Sigmoid colon (tissue), 7 donors: ENCODE data around the gene CSH2. TPM values are rescaled to one million over a fixed set of nuclear protein-coding genes. Genes with fewer than 3 reads are reported as not detected.
"Not testable (repeated sequence)": the region's sequence is repeated elsewhere in the genome, so short reads cannot be mapped to it uniquely, and the experiment has no call there.

Experiments used
- DNase-seq: peaks from one replicate; pipeline ENCODE4 v3.0.0-alpha.2; 2019
- H3K27ac ChIP-seq, 4 donors: fragments of 200-600 bp; sonication (generic); one replicate each; pipeline ENCODE4 v1.5.1; 2016 to 2019; ENCODE audit warnings: mild to moderate bottlenecking in 1 of 4
- H3K27me3 ChIP-seq, 3 donors: fragments of 200-600 bp; sonication (generic); one replicate each; pipeline ENCODE4 v1.5.1; 2019; ENCODE audit warnings: mild to moderate bottlenecking in 1 of 3
- H3K36me3 ChIP-seq, 4 donors: fragments of 200-600 bp; sonication (generic); one replicate each; pipeline ENCODE4 v1.5.1; 2016 to 2019
- H3K4me1 ChIP-seq, 4 donors: fragments of 200-600 bp; sonication (generic); one replicate each; pipeline ENCODE4 v1.5.1; 2017 to 2019
- H3K4me3 ChIP-seq, 4 donors: fragments of 200-600 bp; sonication (generic); one replicate each; pipeline ENCODE4 v1.5.1; 2017 to 2019; ENCODE audit warnings: mild to moderate bottlenecking in 2 of 4, moderate library complexity in 1 of 4
- H3K9me3 ChIP-seq, 4 donors: fragments of 200-600 bp in 3 of 4; sonication (generic) in 3 of 4; one replicate each; pipeline versions ENCODE4 v1.5.1 to v1.6.1; 2013 to 2019
- CTCF ChIP-seq, 4 experiments: fragments of 450-650 bp in 3 of 4; fragments of 200-600 bp in 1 of 4; IDR thresholded peaks; one replicate each; pipeline ENCODE4 v1.5.1; 2016 to 2019; ENCODE audit warnings: antibody characterized with exemption in 4 of 4, mild to moderate bottlenecking in 3 of 4, moderate library complexity in 2 of 4
- EP300 ChIP-seq, 4 donors: sonication (generic); formaldehyde crosslinking; IDR thresholded peaks; one replicate each; pipeline ENCODE4 v1.6.1; 2017; ENCODE audit warnings: antibody characterized with exemption in 4 of 4
- POLR2A ChIP-seq, 2 donors: fragments of 450-650 bp; IDR thresholded peaks; one replicate each; pipeline ENCODE4 v1.6.1; 2016; ENCODE audit warnings: antibody characterized with exemption in 2 of 2, mild to moderate bottlenecking in 2 of 2, moderate library complexity in 2 of 2
- POLR2AphosphoS5 ChIP-seq, 4 donors: sonication (generic); formaldehyde crosslinking; IDR thresholded peaks; one replicate each; pipeline ENCODE4 v1.6.1; 2017; ENCODE audit warnings: antibody characterized with exemption in 4 of 4
- WGBS, 2 donors: extraction: QIAGEN DNeasy Blood & Tissue Kit; methylation state at CpG; one replicate each; pipeline ENCODE4 v1.1.7; 2013; 5-methylcytosine and 5-hydroxymethylcytosine counted together
- intact Hi-C: fragments of 100-400 bp; cut with DNase I; formaldehyde crosslinking; loops from one replicate; pipeline ENCODE4 v1.15.1; 2023
- polyA plus RNA-seq, 3 donors: library from polyadenylated mRNA; stranded (reverse); fragments of 200-250 nt; gene quantifications; one replicate each; pipeline ENCODE4 v1.2.3, GENCODE V29; 2013
- total RNA-seq, 4 donors: library from RNA; depleted of rRNA; stranded (reverse); fragments of >200 nt; gene quantifications; one replicate each; pipeline ENCODE4 v1.1.0, GENCODE V29; 2016
- donor health status: healthy with polysubstance abuse.
- donor health status: Bipolar disorder and iron deficiency.
- donor health status: healthy.

The CSH2 gene
- total and polyA plus RNA-seq, 7 donors: not detected

DNA sequence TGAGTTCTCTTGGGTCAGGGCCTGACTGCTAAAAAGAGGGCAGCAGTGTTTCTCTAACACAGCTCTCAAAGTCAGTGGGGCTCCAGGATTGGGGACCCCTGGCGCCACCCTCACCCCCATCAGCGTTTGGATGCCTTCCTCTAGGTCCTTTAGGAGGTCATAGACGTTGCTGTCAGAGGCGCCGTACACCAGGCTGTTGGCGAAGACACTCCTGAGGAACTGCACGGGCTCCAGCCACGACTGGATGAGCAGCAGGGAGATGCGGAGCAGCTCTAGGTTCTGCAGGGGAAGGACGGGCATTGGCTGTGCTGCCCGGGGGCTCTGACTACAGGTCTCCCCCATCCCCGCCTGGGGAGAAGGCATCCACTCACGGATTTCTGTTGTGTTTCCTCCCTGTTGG is 44.2 kb upstream of the CSH2 start:
- 77 to 86% methylated on average over 13 of the region's 13 CpGs for WGBS, 2 donors
- DNase-seq: no peak
- intact Hi-C loops: loop anchor here (2.0 kb wide), 1 partner anchor 109 kb away; no protein-coding TSS in a partner anchor

GRCh38 chr17:63917206-63917605 is 43.7 kb upstream of the CSH2 start:
- intact Hi-C loops, DNase-seq, H3K4me3 ChIP-seq, H3K4me1 ChIP-seq, H3K36me3 ChIP-seq, H3K9me3 ChIP-seq, H3K27me3 ChIP-seq, H3K27ac ChIP-seq: not testable (repeated sequence)
- WGBS, 2 donors: 86 to 96% methylated on average over 11 of the region's 11 CpGs

More for the DNA sequence above, 44.2 kb upstream of the CSH2 start:
- H3K4me1 ChIP-seq: no peaks in the 10 kb centered on the region
- no peak overlapping the region for H3K4me3 ChIP-seq
- peaks cover 0 to 6% (median 0%) of the 10 kb centered on the region in 3 donors for H3K27me3 ChIP-seq
- TF ChIP-seq POLR2AphosphoS5 (IDR thresholded peaks at IDR 0.05) (no peak), CTCF (IDR thresholded peaks at IDR 0.05) (no peak), POLR2A (IDR thresholded peaks at IDR 0.05) (no peak), EP300 (IDR thresholded peaks at IDR 0.05) (no peak)
- no peaks in the 10 kb centered on the region for H3K36me3 ChIP-seq
- no peak overlapping the region for H3K27ac ChIP-seq
- H3K9me3 ChIP-seq: no peaks in the 10 kb centered on the region

DNA sequence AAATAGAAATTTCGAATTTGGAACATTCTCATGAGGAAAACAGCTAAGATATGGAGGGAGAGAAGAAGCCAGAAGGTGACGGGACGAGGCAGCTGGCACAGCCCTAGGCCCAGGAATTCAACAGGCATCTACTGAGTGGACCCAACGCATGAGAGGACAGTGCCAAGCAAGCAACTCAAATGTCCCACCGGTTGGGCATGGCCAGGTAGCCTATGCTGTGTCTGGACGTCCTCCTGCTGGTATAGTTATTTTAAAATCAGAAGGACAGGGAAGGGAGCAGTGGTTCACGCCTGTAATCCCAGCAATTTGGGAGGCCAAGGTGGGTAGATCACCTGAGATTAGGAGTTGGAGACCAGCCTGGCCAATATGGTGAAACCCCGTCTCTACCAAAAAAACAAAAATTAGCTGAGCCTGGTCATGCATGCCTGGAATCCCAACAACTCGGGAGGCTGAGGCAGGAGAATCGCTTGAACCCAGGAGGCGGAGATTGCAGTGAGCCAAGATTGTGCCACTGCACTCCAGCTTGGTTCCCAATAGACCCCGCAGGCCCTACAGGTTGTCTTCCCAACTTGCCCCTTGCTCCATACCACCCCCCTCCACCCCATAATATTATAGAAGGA is 43.2 kb upstream of the CSH2 start:
- H3K36me3 ChIP-seq: no peaks in the 10 kb centered on the region
- TF ChIP-seq POLR2AphosphoS5 (IDR thresholded peaks at IDR 0.05): no peak
- TF ChIP-seq CTCF (IDR thresholded peaks at IDR 0.05): no peak
- TF ChIP-seq POLR2A (IDR thresholded peaks at IDR 0.05): no peak
- no peak for TF ChIP-seq EP300 (IDR thresholded peaks at IDR 0.05)
- H3K27me3 ChIP-seq: peaks cover 0 to 6% (median 0%) of the 10 kb centered on the region in 3 donors
- DNase-seq: no peak
- intact Hi-C loops: no loop called here
- H3K4me1 ChIP-seq: no peaks in the 10 kb centered on the region
- 82 to 89% methylated on average over 12 of the region's 12 CpGs for WGBS, 2 donors
- H3K27ac ChIP-seq: no peak overlapping the region
- H3K9me3 ChIP-seq: no peaks in the 10 kb centered on the region
- no peak overlapping the region for H3K4me3 ChIP-seq

GRCh38 chr17:63915753-63916152 is 42.3 kb upstream of the CSH2 start:
- H3K9me3 ChIP-seq, DNase-seq, H3K4me3 ChIP-seq, H3K4me1 ChIP-seq, H3K27ac ChIP-seq, H3K36me3 ChIP-seq, intact Hi-C loops: not testable (repeated sequence)
- H3K27me3 ChIP-seq: peaks cover 0 to 11% (median 0%) of the 10 kb centered on the region in 3 donors
- 63 to 66% methylated on average over 10 of the region's 10 CpGs for WGBS, 2 donors

- H3K4me1 ChIP-seq: no peaks in the 10 kb centered on the region
- TF ChIP-seq POLR2AphosphoS5 (IDR thresholded peaks at IDR 0.05) (no peak), CTCF (IDR thresholded peaks at IDR 0.05) (no peak), EP300 (IDR thresholded peaks at IDR 0.05) (no peak), POLR2A (IDR thresholded peaks at IDR 0.05) (no peak)
- DNase-seq: no peak
- H3K9me3 ChIP-seq: no peaks in the 10 kb centered on the region
- 93 to 94% methylated on average over 7 of the region's 7 CpGs for WGBS, 2 donors
- H3K36me3 ChIP-seq: no peaks in the 10 kb centered on the region
- no peak overlapping the region for H3K27ac ChIP-seq
- intact Hi-C loops: loop anchor here (5.0 kb wide), 1 partner anchor 78 kb away; no protein-coding TSS in a partner anchor
- no peak overlapping the region for H3K4me3 ChIP-seq
- peaks cover 0 to 11% (median 0%) of the 10 kb centered on the region in 3 donors for H3K27me3 ChIP-seq
Observed at GRCh38 chr17:63914471-63914870, 41.0 kb upstream of the CSH2 start.

GRCh38 chr17:63911657-63912100 is 38.2 kb upstream of the CSH2 start:
- intact Hi-C loops: loop anchor here (5.0 kb wide), 1 partner anchor 81 kb away; no protein-coding TSS in a partner anchor
- no peak for DNase-seq
- TF ChIP-seq CTCF (IDR thresholded peaks at IDR 0.05) (peak; percentile 8 to 85 (median 34)), EP300 (IDR thresholded peaks at IDR 0.05) (no peak)
- H3K36me3 ChIP-seq: no peaks in the 10 kb centered on the region
- 44 to 50% methylated on average over 7 to 8 of the region's 8 CpGs for WGBS, 2 donors
- H3K4me3 ChIP-seq: no peak overlapping the region
- H3K9me3 ChIP-seq: no peaks in the 10 kb centered on the region
- peaks cover 0 to 5% (median 0%) of the 10 kb centered on the region in 3 donors for H3K27me3 ChIP-seq
- no peak overlapping the region for H3K27ac ChIP-seq
- no peaks in the 10 kb centered on the region for H3K4me1 ChIP-seq
